ENCODE results near the gene ASGR2.

ASGR2 gene

DNA sequence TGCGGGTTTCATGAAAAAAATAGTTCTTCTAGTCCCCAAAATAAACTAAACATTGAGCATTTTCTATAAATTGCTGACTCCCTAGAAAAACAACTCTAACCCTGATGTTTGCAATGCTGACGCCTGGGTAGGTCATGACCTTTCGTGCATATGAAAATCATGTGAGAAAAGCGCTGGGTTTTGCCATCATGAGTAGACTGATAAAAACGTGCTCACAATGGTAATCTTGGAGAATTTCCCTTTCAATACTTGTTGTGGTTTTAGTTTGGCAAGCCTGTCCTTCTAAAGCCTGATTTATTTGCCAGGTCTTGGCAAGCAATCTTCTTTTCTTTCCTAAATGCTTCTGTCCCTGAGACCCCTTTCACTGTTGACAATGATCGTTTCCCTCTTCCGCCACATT lies 30.5 kb downstream of the ASGR2 start:
- Histone ChIP-seq H3K9ac (no peak overlapping the region), H2AFZ (ENCODE audit: low read depth) (no peak overlapping the region), H3K4me1 (ENCODE audit: low read depth, poor library complexity, severe bottlenecking) (no peaks in the 10 kb centered on the region), H3K4me2 (no peak overlapping the region), H3K27ac (no peak overlapping the region), H3K36me3 (ENCODE audit: insufficient read depth) (no peaks in the 10 kb centered on the region), H3K79me2 (ENCODE audit: insufficient read depth, low read depth) (no peaks in the 10 kb centered on the region), H3K27me3 (ENCODE audit: insufficient read depth, low read depth) (no peaks in the 10 kb centered on the region), H4K20me1 (ENCODE audit: insufficient read depth) (no peaks in the 10 kb centered on the region), H3K4me3 (IDR thresholded peaks at IDR 0.05; ENCODE audit: insufficient read depth, low read depth, low read length) (no peak overlapping the region)
- TF ChIP-seq, protein P1, sequence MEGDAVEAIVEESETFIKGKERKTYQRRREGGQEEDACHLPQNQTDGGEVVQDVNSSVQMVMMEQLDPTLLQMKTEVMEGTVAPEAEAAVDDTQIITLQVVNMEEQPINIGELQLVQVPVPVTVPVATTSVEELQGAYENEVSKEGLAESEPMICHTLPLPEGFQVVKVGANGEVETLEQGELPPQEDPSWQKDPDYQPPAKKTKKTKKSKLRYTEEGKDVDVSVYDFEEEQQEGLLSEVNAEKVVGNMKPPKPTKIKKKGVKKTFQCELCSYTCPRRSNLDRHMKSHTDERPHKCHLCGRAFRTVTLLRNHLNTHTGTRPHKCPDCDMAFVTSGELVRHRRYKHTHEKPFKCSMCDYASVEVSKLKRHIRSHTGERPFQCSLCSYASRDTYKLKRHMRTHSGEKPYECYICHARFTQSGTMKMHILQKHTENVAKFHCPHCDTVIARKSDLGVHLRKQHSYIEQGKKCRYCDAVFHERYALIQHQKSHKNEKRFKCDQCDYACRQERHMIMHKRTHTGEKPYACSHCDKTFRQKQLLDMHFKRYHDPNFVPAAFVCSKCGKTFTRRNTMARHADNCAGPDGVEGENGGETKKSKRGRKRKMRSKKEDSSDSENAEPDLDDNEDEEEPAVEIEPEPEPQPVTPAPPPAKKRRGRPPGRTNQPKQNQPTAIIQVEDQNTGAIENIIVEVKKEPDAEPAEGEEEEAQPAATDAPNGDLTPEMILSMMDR (conservative IDR thresholded peaks at IDR 0.05; ENCODE audit: low read depth, low read length), result no peak

DNA sequence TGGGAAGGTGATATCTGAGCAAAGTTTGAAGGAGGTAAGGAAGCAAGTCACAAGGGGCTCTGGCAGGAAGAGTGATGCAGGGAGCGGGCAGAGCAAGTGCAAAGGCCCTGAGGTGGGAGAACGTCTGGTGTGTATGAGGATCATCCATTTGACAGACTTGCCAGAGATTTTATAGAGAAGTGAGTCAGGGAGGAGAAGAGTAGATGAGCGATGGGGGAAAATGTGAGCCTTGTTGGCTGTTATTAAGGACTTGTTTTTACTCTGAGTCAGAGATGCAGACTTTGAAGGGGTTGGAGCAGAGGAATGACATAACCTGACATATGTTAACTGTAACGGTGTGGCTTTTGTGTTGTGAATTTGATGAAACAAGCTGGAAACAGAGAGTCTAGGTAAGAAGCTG lies 31.0 kb downstream of the ASGR2 start:
- H3K4me2 ChIP-seq, result no peak overlapping the region
- no peaks in the 10 kb centered on the region for H3K4me1 ChIP-seq (ENCODE audit: low read depth, poor library complexity, severe bottlenecking)
- no peaks in the 10 kb centered on the region for H3K36me3 ChIP-seq (ENCODE audit: insufficient read depth)
- H3K9ac ChIP-seq, result no peak overlapping the region
- H2AFZ ChIP-seq (ENCODE audit: low read depth), result no peak overlapping the region
- H4K20me1 ChIP-seq (ENCODE audit: insufficient read depth), result no peaks in the 10 kb centered on the region
- no peaks in the 10 kb centered on the region for H3K79me2 ChIP-seq (ENCODE audit: insufficient read depth, low read depth)
- H3K27me3 ChIP-seq (ENCODE audit: insufficient read depth, low read depth), result no peaks in the 10 kb centered on the region
- no peak overlapping the region for H3K4me3 ChIP-seq (IDR thresholded peaks at IDR 0.05; ENCODE audit: insufficient read depth, low read depth, low read length)
- H3K27ac ChIP-seq, result no peak overlapping the region
- TF ChIP-seq, protein P1 (conservative IDR thresholded peaks at IDR 0.05; ENCODE audit: low read depth, low read length), result no peak

DNA sequence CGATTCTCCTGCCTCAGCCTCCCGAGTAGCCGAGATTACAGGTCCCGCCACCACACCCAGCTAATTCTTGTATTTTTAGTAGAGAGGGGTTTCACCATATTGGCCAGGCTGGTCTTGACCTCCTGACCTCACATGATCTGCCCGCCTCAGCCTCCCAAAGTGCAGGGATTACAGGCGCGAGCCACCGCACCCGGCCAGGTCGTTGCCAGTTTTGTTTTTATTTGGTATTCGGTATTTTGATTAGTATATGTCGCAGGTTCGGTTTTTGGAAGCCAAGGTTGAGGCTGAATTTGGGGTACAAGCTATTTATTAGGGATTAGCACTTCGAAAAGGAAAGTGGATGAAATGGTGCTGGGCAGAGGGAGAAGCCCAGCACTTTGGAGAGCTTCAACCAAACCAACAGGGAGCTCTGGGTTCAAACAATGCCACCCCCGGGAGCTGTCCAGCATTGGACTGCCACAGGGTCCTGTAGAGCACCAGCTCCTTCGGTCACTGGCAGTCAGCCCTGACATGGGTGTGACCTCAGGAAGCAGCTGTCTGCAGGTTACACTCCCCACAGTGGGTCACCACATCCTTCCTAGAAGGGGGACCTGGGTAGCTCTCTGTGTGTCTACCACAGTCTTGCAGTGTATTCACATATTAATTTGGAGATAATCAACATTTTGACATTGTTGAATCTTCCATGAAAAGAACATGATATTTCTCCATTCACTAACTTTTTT lies 33.1 kb downstream of the ASGR2 start:
- Histone ChIP-seq H3K27me3 (ENCODE audit: insufficient read depth, low read depth) (no peaks in the 10 kb centered on the region), H3K79me2 (ENCODE audit: insufficient read depth, low read depth) (no peaks in the 10 kb centered on the region), H3K27ac (no peak overlapping the region), H2AFZ (ENCODE audit: low read depth) (no peak overlapping the region), H3K4me1 (ENCODE audit: low read depth, poor library complexity, severe bottlenecking) (no peaks in the 10 kb centered on the region), H3K4me2 (no peak overlapping the region), H3K36me3 (ENCODE audit: insufficient read depth) (no peaks in the 10 kb centered on the region), H3K4me3 (IDR thresholded peaks at IDR 0.05; ENCODE audit: insufficient read depth, low read depth, low read length) (no peak overlapping the region), H4K20me1 (ENCODE audit: insufficient read depth) (no peaks in the 10 kb centered on the region), H3K9ac (no peak overlapping the region)
- TF ChIP-seq, protein P1 (conservative IDR thresholded peaks at IDR 0.05; ENCODE audit: low read depth, low read length), result no peak

DNA sequence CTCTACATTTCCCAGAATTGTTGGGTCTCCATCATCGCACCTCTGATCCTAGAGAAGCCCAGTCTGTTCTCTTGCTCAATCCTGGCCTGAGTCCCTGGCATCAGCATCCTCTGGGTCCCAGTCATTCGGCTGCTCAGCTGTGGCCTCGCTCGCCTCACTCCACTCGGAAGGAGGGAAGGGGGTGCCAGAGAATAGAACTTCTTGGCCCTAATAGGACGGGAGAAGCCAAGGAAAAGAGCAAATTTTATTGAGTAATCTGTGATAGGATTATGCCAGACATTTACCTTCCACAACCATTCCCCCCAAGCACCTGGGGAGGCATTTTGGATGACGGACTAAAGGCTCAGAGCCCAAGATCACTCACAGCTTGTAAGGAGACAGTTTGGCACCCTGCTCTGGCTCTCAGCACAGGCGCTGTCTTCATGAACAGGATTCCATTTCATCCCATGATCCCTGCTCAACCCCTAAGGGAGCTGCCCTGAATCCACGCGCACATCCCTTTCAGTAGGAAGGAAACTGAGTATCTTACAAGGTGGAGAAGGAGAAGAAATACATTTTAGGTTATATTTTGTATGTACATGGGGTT lies 34.1 kb downstream of the ASGR2 start:
- TF ChIP-seq, protein P1 (conservative IDR thresholded peaks at IDR 0.05; ENCODE audit: low read depth, low read length), result no peak
- H2AFZ ChIP-seq (ENCODE audit: low read depth), result no peak overlapping the region
- no peaks in the 10 kb centered on the region for H3K79me2 ChIP-seq (ENCODE audit: insufficient read depth, low read depth)
- H4K20me1 ChIP-seq (ENCODE audit: insufficient read depth), result no peaks in the 10 kb centered on the region
- H3K4me3 ChIP-seq (IDR thresholded peaks at IDR 0.05; ENCODE audit: insufficient read depth, low read depth, low read length), result no peak overlapping the region
- H3K9ac ChIP-seq, result no peak overlapping the region
- no peak overlapping the region for H3K27ac ChIP-seq
- H3K36me3 ChIP-seq (ENCODE audit: insufficient read depth), result no peaks in the 10 kb centered on the region
- H3K4me2 ChIP-seq, result no peak overlapping the region
- no peaks in the 10 kb centered on the region for H3K4me1 ChIP-seq (ENCODE audit: low read depth, poor library complexity, severe bottlenecking)
- H3K27me3 ChIP-seq (ENCODE audit: insufficient read depth, low read depth), result no peaks in the 10 kb centered on the region

Measured in KMS-11 (cell line).